ENCODE measurements around the gene FKBP4. TPM values are rescaled to one million over a fixed set of nuclear protein-coding genes. Genes with fewer than 3 reads are reported as not detected.

The FKBP4 gene
- total RNA-seq, 1 donor from 2014 or later: 57.0 TPM

- no peaks in the 10 kb centered on the region for H3K27me3 ChIP-seq (ENCODE audit: low read depth)
- TF ChIP-seq CTCF (IDR thresholded peaks at IDR 0.05; ENCODE audit: borderline replicate concordance): no peak
- intact Hi-C loops (cut with micrococcal nuclease): no loop called here
Measured at GRCh38 chr12:2779281-2779680, 15.5 kb upstream of the FKBP4 start.

GRCh38 chr12:2783936-2784600, 10.7 kb upstream of the FKBP4 start:
- Histone ChIP-seq H3K4me1 (peaks cover 11% of the 10 kb centered on the region), H3K36me3 (no peaks in the 10 kb centered on the region), H3K27ac (replicated peaks) (no peak overlapping the region), H3K9me3 (replicated peaks) (no peaks in the 10 kb centered on the region), H3K4me3 (peak overlapping the region; percentile 48), H3K27me3 (ENCODE audit: low read depth) (no peaks in the 10 kb centered on the region)
- intact Hi-C loops (cut with micrococcal nuclease): no loop called here
- peak; percentile 93 for TF ChIP-seq CTCF (IDR thresholded peaks at IDR 0.05; ENCODE audit: borderline replicate concordance)
- peak; percentile 71 for DNase-seq

More at GRCh38 chr12:2779281-2779680, 15.5 kb upstream of the FKBP4 start:
- Histone ChIP-seq H3K4me1 (peaks cover 18% of the 10 kb centered on the region), H3K9me3 (replicated peaks) (no peaks in the 10 kb centered on the region), H3K36me3 (no peaks in the 10 kb centered on the region), H3K27ac (replicated peaks) (no peak overlapping the region), H3K4me3 (no peak overlapping the region)
- DNase-seq: no peak

- no peaks in the 10 kb centered on the region for H3K36me3 ChIP-seq
- intact Hi-C loops (cut with micrococcal nuclease): no loop called here
- no peak overlapping the region for H3K27ac ChIP-seq (replicated peaks)
- peaks cover 11% of the 10 kb centered on the region for H3K4me1 ChIP-seq
- H3K9me3 ChIP-seq (replicated peaks): no peaks in the 10 kb centered on the region
- no peak for DNase-seq
- TF ChIP-seq CTCF (IDR thresholded peaks at IDR 0.05; ENCODE audit: borderline replicate concordance): no peak
- H3K27me3 ChIP-seq (ENCODE audit: low read depth): no peaks in the 10 kb centered on the region
- no peak overlapping the region for H3K4me3 ChIP-seq
Measured at GRCh38 chr12:2785017-2785416, 9.8 kb upstream of the FKBP4 start.

DNA sequence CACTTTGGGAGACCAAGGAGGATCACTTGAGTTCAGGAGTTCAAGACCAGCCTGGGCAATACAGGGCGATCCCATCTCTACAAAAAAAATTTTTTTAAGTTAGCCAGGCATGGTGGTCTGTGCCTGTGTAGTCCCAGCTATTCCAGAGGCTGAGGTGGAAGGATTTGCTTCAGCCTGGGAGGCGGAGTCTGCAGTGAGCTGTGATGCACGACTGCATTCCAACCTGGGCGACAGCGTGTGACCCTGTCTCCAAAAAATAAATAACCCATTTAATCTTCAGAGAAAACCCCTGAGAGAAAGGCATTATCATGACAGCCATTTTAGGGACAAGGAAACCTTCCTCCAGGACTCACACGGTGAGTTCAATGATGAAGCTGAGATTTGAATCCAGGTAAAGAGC, 3.7 kb upstream of the FKBP4 start:
- H3K9me3 ChIP-seq (replicated peaks): no peaks in the 10 kb centered on the region
- H3K27ac ChIP-seq (replicated peaks): no peak overlapping the region
- no peaks in the 10 kb centered on the region for H3K36me3 ChIP-seq
- H3K27me3 ChIP-seq (ENCODE audit: low read depth): no peaks in the 10 kb centered on the region
- no peak overlapping the region for H3K4me3 ChIP-seq
- no peak for TF ChIP-seq CTCF (IDR thresholded peaks at IDR 0.05; ENCODE audit: borderline replicate concordance)
- intact Hi-C loops (cut with micrococcal nuclease): no loop called here
- DNase-seq: no peak
- peaks cover 17% of the 10 kb centered on the region for H3K4me1 ChIP-seq

GRCh38 chr12:2792671-2793500, 1.9 kb upstream of the FKBP4 start:
- Histone ChIP-seq H3K27ac (replicated peaks) (no peak overlapping the region), H3K36me3 (peaks cover 3% of the 10 kb centered on the region), H3K4me1 (peaks cover 35% of the 10 kb centered on the region), H3K4me3 (no peak overlapping the region), H3K27me3 (ENCODE audit: low read depth) (no peaks in the 10 kb centered on the region), H3K9me3 (replicated peaks) (no peaks in the 10 kb centered on the region)
- DNase-seq: no peak
- no peak for TF ChIP-seq CTCF (IDR thresholded peaks at IDR 0.05; ENCODE audit: borderline replicate concordance)
- intact Hi-C loops (cut with micrococcal nuclease): no loop called here

All from left ventricle myocardium inferior (tissue), 1 donor.